ENCODE data around the gene MSANTD2. TPM values are rescaled to one million over a fixed set of nuclear protein-coding genes. Genes with fewer than 3 reads are reported as not detected.
A peak's percentile ranks its signal among the peaks of the same experiment; 100 is the strongest.

Gene MSANTD2
- total RNA-seq, 2 experiments from 2014 or later: 5.8 to 7.3 TPM

- TF ChIP-seq CTCF (IDR thresholded peaks at IDR 0.05): no peak
- H3K4me3 Mint-ChIP-seq: no peak overlapping the region
- H3K27ac Mint-ChIP-seq: no peak overlapping the region
- DNase-seq (no peak), ATAC-seq (no peak)
- CTCF ChIA-PET: interaction anchor here (8.7 to 9.5 kb wide), 2 partner anchors 7 to 13 kb away, joined by 68 to 77 read pairs; partner anchors contain the start of gene ESAM
- no peaks in the 10 kb centered on the region for H3K36me3 Mint-ChIP-seq (ENCODE audit: low read depth)
- no peaks in the 10 kb centered on the region for H3K9me3 Mint-ChIP-seq
- peaks cover 4% of the 10 kb centered on the region for H3K4me1 Mint-ChIP-seq (ENCODE audit: low read depth)
- intact Hi-C loops (cut with micrococcal nuclease): loop anchor here (5.0 kb wide), 1 partner anchor 78 kb away; the partner anchor contains the start of genes SIAE and SPA17
- H3K27me3 Mint-ChIP-seq: peaks cover 2% of the 10 kb centered on the region
- POLR2A ChIA-PET: no interaction called here
Measured at GRCh38 chr11:124749912-124750311, 50.3 kb downstream of the MSANTD2 start.

- H3K27ac Mint-ChIP-seq: no peak overlapping the region
- DNase-seq (no peak), ATAC-seq (no peak)
- ChIA-PET CTCF (interaction anchor here (1.0 to 9.5 kb wide), 5 partner anchors 8 to 80 kb away, joined by 3 to 77 read pairs (median 4); partner anchors contain the start of genes ESAM and NRGN), POLR2A (interaction anchor here (0.8 to 1.6 kb wide), 2 partner anchors 9 to 11 kb away, joined by 3 to 4 read pairs; no protein-coding TSS in a partner anchor)
- TF ChIP-seq CTCF (IDR thresholded peaks at IDR 0.05): no peak
- no peaks in the 10 kb centered on the region for H3K36me3 Mint-ChIP-seq (ENCODE audit: low read depth)
- no peaks in the 10 kb centered on the region for H3K9me3 Mint-ChIP-seq
- H3K4me1 Mint-ChIP-seq (ENCODE audit: low read depth): peaks cover 4% of the 10 kb centered on the region
- no peak overlapping the region for H3K4me3 Mint-ChIP-seq
- H3K27me3 Mint-ChIP-seq: peaks cover 2% of the 10 kb centered on the region
- intact Hi-C loops (cut with micrococcal nuclease): loop anchor here (5.0 kb wide), 1 partner anchor 76 kb away; the partner anchor contains the start of genes SIAE and SPA17
Measured at GRCh38 chr11:124748481-124749343, 51.5 kb downstream of the MSANTD2 start.

- Mint-ChIP-seq H3K27me3 (peaks cover 3% of the 10 kb centered on the region), H3K4me3 (no peak overlapping the region), H3K36me3 (ENCODE audit: low read depth) (peaks cover 1% of the 10 kb centered on the region), H3K4me1 (ENCODE audit: low read depth) (peaks cover 4% of the 10 kb centered on the region), H3K27ac (no peak overlapping the region), H3K9me3 (no peaks in the 10 kb centered on the region)
- TF ChIP-seq CTCF (IDR thresholded peaks at IDR 0.05): no peak
- intact Hi-C loops (cut with micrococcal nuclease): loop anchor here (5.0 kb wide), 1 partner anchor 76 kb away; the partner anchor contains the start of genes SIAE and SPA17
- no peak for DNase-seq
- CTCF ChIA-PET: interaction anchor here (1.0 to 9.5 kb wide), 5 partner anchors 8 to 79 kb away, joined by 3 to 77 read pairs (median 4); partner anchors contain the start of genes ESAM and NRGN
- ATAC-seq: no peak
- POLR2A ChIA-PET: interaction anchor here (0.8 to 1.6 kb wide), 2 partner anchors 10 to 11 kb away, joined by 3 to 4 read pairs; no protein-coding TSS in a partner anchor
Measured at GRCh38 chr11:124748100-124748418, 52.1 kb downstream of the MSANTD2 start.

- ATAC-seq: no peak
- H3K27ac Mint-ChIP-seq: no peak overlapping the region
- no peak for TF ChIP-seq CTCF (IDR thresholded peaks at IDR 0.05)
- H3K4me1 Mint-ChIP-seq (ENCODE audit: low read depth): peaks cover 4% of the 10 kb centered on the region
- no peak for DNase-seq
- ChIA-PET CTCF (interaction anchor here (0.7 to 9.5 kb wide), 17 partner anchors 8 to 118 kb away, joined by 3 to 77 read pairs (median 7); partner anchors contain the start of genes ESAM, NRGN, ROBO3 and SIAE), POLR2A (interaction anchor here (0.6 to 1.6 kb wide), 4 partner anchors 11 to 185 kb away, joined by 3 to 4 read pairs (median 3); no protein-coding TSS in a partner anchor)
- peaks cover 1% of the 10 kb centered on the region for H3K36me3 Mint-ChIP-seq (ENCODE audit: low read depth)
- H3K9me3 Mint-ChIP-seq: no peaks in the 10 kb centered on the region
- H3K4me3 Mint-ChIP-seq: peak overlapping the region; percentile 79
- intact Hi-C loops (cut with micrococcal nuclease): loop anchor here (2.0 to 5.0 kb wide), 2 partner anchors 13 to 75 kb away; partner anchors contain the start of genes SIAE and SPA17
- peaks cover 3% of the 10 kb centered on the region for H3K27me3 Mint-ChIP-seq
Measured at GRCh38 chr11:124747406-124748099, 52.7 kb downstream of the MSANTD2 start.

All from activated CD8-positive, alpha-beta T cell treated with anti-CD3 and anti-CD28 coated beads for 36 hours (primary cell).